ENCODE results near the gene SP140.

- TF ChIP-seq, protein P1, sequence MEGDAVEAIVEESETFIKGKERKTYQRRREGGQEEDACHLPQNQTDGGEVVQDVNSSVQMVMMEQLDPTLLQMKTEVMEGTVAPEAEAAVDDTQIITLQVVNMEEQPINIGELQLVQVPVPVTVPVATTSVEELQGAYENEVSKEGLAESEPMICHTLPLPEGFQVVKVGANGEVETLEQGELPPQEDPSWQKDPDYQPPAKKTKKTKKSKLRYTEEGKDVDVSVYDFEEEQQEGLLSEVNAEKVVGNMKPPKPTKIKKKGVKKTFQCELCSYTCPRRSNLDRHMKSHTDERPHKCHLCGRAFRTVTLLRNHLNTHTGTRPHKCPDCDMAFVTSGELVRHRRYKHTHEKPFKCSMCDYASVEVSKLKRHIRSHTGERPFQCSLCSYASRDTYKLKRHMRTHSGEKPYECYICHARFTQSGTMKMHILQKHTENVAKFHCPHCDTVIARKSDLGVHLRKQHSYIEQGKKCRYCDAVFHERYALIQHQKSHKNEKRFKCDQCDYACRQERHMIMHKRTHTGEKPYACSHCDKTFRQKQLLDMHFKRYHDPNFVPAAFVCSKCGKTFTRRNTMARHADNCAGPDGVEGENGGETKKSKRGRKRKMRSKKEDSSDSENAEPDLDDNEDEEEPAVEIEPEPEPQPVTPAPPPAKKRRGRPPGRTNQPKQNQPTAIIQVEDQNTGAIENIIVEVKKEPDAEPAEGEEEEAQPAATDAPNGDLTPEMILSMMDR (IDR thresholded peaks at IDR 0.05), result no peak
- TF ChIP-seq POLR2A (IDR thresholded peaks at IDR 0.05), result no peak
Measured at GRCh38 chr2:230203110-230203676, 22.3 kb upstream of the SP140 start.
